Large intestine (tissue), 3 donors: ENCODE results near the gene C22orf15. TPM values are rescaled to one million over a fixed set of nuclear protein-coding genes. Genes with fewer than 3 reads are reported as not detected.
A peak's percentile ranks its signal among the peaks of the same experiment; 100 is the strongest.
"Not testable (repeated sequence)": the region's sequence is repeated elsewhere in the genome, so short reads cannot be mapped to it uniquely, and the experiment has no call there.

ENCODE experiments used
- DNase-seq, 2 donors: peaks; one replicate each; pipeline versions ENCODE4 v3.0.0 to v3.0.0-alpha.2; 2013
- H3K27ac ChIP-seq: one replicate; pipeline ENCODE4 v1.5.1; 2013; ENCODE audit warnings: low read length
- H3K27me3 ChIP-seq: 2 replicates; pipeline ENCODE4 v1.6.1; 2013; ENCODE audit warnings: low read length; ENCODE audit not compliant: control insufficient read depth, insufficient read depth
- H3K36me3 ChIP-seq: 2 replicates; pipeline ENCODE4 v1.6.1; 2013; ENCODE audit warnings: low read length; ENCODE audit not compliant: control insufficient read depth, insufficient read depth
- H3K4me1 ChIP-seq: one replicate; pipeline ENCODE4 v1.6.1; 2013; ENCODE audit warnings: low read length; ENCODE audit not compliant: control insufficient read depth, insufficient read depth
- H3K4me3 ChIP-seq: one replicate; pipeline ENCODE4 v1.5.1; 2013; ENCODE audit warnings: low read length
- H3K9me3 ChIP-seq: one replicate; pipeline ENCODE4 v1.6.1; 2013; ENCODE audit warnings: mild to moderate bottlenecking, low read depth, low read length, moderate library complexity; ENCODE audit not compliant: control insufficient read depth
- WGBS: methylation state at CpG from one replicate; pipeline ENCODE4 v1.1.5; 2013; ENCODE audit warnings: low lambda C conversion rate; ENCODE audit not compliant: insufficient coverage; 5-methylcytosine and 5-hydroxymethylcytosine counted together
- polyA plus RNA-seq: library from polyadenylated mRNA; unstranded; fragments of 120-200 nt; gene quantifications from one replicate; pipeline ENCODE4 v1.2.1, GENCODE V29; 2013

The C22orf15 gene
- polyA plus RNA-seq, 1 donor = 0.43 TPM

DNA sequence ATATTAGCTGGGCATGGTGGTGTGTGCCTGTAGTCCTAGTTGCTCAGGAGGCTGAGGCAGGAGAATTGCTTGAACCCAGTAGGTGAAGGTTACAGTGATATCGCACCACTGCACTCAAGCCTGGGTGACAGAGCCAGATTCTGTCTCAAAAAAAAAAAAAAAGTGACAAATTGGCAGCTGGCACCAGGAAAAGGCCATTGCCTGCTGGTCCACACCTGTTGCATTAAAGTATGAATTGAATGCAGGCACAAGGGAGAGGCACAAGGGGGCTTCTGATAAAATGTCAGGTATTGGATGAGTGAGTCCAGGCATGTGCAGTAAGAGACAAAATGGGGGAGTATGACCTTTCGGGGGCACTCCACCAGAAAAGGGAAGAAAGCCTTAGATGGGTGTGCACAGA, 40.1 kb upstream of the C22orf15 start:
- Histone ChIP-seq H3K4me3 (no peak overlapping the region), H3K36me3 (no peaks in the 10 kb centered on the region), H3K4me1 (no peaks in the 10 kb centered on the region), H3K27ac (no peak overlapping the region), H3K27me3 (no peaks in the 10 kb centered on the region), H3K9me3 (no peaks in the 10 kb centered on the region)
- DNase-seq = no peak
- no CpG with 5 or more reads among the region's 2 CpGs for WGBS

DNA sequence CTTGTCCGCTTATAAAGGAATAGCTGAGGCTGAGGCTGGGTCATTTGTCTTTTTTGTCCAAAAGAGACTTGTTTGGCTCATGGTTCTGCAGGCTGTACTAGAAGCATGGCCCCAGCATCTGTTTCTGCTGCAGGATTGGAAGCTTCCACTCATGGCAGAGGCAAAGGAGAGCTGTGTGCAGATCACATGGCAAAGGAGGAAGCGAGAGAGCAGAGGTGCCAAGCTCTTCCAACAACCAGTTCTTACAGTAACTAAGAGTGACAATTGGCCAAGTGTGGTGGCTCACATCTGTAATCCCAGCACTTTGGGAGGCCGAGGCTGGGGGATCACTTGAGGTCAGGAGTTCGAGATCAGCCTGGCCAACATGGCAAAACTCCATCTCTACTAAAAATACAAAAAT, 34.7 kb upstream of the C22orf15 start:
- H3K36me3 ChIP-seq, H3K4me1 ChIP-seq, H3K27me3 ChIP-seq, DNase-seq, H3K9me3 ChIP-seq, H3K27ac ChIP-seq, H3K4me3 ChIP-seq: not testable (repeated sequence)
- WGBS = no CpG with 5 or more reads among the region's 4 CpGs

DNA sequence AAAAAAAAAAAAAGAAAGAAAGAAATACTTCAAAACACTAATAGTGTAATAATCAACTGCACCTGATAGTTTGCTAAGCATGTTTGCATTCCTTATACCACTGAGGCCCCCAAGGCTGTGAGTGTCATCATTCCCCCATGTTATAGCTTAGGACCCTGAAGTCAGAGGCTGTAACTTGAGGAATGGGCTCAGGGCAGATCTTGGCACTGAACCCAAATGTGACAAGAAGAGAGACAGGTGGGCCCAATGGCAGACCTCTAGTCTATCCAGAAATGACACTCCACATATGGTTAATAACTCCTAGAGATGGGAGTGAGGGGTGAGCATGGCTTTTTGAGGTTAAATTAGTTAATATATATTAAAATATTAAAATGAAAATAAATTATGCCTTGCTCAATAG, 25.1 kb upstream of the C22orf15 start:
- H3K4me1 ChIP-seq = no peaks in the 10 kb centered on the region
- no peaks in the 10 kb centered on the region for H3K9me3 ChIP-seq
- H3K36me3 ChIP-seq = peaks cover 7% of the 10 kb centered on the region
- no peak for DNase-seq
- H3K27me3 ChIP-seq = no peaks in the 10 kb centered on the region
- no peak overlapping the region for H3K4me3 ChIP-seq
- H3K27ac ChIP-seq = no peak overlapping the region

DNA sequence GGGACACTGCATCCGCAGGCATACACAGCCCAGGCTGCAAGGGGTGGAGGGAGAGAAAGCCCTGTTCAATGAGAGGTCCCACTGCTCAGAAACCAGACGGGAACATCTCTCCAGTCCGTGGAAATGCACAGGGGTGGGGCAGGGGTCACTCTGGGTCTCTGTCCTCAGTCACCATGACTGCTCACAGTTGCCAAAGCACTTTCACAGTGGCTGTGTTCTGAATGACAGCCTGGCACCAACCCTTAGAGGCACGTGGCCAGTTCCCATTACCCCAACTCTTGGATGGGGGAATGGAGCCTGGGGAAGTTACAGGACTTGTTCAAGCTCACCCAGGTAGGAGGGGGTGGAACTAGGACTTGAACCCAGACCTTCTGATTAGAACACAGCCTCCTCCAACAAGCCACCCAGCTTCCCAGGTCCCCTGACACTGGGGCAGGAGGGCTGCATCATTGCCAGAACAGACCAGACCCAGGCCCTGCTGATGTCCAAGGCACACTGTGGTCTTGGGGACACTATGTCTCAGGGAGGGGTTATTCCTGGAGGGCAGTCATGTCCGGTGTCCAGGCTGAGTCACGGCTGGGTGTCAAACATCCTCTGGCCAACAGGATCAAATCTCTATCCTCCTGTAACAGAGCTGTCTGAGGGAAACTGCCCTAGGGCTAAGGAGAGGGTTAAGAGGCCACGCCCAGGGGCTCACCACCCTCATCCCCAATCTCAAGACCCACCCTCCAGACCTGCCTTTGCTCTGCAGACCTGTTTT, 20.1 kb upstream of the C22orf15 start:
- Histone ChIP-seq H3K4me1 (peaks cover 5% of the 10 kb centered on the region), H3K27me3 (no peaks in the 10 kb centered on the region), H3K9me3 (no peaks in the 10 kb centered on the region), H3K36me3 (peaks cover 31% of the 10 kb centered on the region), H3K4me3 (no peak overlapping the region), H3K27ac (no peak overlapping the region)
- no CpG with 5 or more reads among the region's 7 CpGs for WGBS
- no peak for DNase-seq

DNA sequence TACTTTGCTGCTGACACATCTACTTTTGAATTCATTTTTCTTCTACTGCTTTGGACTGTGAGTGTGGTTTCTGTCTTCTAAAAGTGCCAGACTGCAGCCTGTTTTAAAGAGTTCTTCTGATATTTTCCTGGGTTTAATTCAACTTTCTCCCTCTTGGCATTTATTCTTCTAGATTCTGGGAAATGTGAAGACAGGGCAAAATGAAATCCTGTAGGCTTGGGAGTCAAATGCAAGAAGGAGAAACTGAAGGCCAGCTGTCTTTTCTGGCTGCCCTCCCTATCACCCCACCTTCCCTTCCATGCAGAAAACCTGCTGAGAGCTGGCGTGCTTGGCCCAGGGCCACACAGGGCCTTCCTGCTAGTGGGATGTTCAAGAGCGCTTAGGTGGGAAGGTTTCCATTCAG, 19.5 kb upstream of the C22orf15 start:
- no CpG with 5 or more reads among the region's 2 CpGs for WGBS
- no peaks in the 10 kb centered on the region for H3K9me3 ChIP-seq
- no peaks in the 10 kb centered on the region for H3K27me3 ChIP-seq
- H3K36me3 ChIP-seq = peaks cover 31% of the 10 kb centered on the region
- H3K27ac ChIP-seq = no peak overlapping the region
- peaks cover 5% of the 10 kb centered on the region for H3K4me1 ChIP-seq
- no peak overlapping the region for H3K4me3 ChIP-seq
- no peak for DNase-seq

DNA sequence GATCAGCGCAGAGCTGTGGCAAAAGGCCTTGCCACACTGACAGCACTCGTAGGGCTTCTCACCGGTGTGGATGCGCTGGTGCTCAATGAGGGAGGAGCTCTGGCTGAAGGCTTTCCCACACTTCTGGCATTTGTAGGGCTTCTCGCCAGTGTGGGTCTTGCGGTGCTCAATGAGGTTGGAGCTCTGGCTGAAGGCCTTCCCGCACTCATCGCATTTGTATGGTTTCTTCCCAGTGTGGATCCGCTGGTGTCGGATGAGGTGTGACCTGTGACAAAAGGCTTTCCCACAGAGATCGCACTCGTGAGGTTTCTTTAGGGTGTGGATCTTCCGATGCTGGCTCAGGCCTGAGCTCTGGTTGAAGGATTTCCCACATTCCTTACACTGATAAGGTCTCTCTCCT, 18.8 kb upstream of the C22orf15 start:
- no peak for DNase-seq
- H3K27ac ChIP-seq = no peak overlapping the region
- H3K27me3 ChIP-seq = no peaks in the 10 kb centered on the region
- peaks cover 31% of the 10 kb centered on the region for H3K36me3 ChIP-seq
- no peaks in the 10 kb centered on the region for H3K9me3 ChIP-seq
- WGBS = no CpG with 5 or more reads among the region's 13 CpGs
- H3K4me1 ChIP-seq = peaks cover 5% of the 10 kb centered on the region
- no peak overlapping the region for H3K4me3 ChIP-seq

DNA sequence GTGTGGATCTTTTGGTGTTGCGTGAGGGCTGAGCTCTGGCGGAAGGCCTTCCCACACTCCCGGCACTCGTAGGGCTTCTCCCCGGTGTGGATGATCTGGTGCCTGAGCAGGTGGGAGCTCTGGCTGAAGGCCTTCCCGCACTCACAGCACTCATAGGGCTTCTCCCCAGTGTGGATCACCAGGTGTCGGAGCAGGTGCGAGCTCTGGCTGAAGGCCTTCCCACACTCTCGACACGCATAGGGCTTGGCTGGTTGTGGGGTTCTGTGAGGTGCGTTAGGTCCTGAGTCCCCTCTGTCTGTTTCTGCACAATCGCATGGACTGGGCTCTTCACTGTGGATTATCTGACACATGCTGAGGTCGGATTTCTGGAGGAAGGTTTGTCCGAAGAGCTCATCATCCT, 18.3 kb upstream of the C22orf15 start:
- Histone ChIP-seq H3K27ac (no peak overlapping the region), H3K4me1 (peaks cover 5% of the 10 kb centered on the region), H3K36me3 (peaks cover 31% of the 10 kb centered on the region), H3K4me3 (no peak overlapping the region), H3K27me3 (no peaks in the 10 kb centered on the region), H3K9me3 (no peaks in the 10 kb centered on the region)
- WGBS = no CpG with 5 or more reads among the region's 14 CpGs
- no peak for DNase-seq

DNA sequence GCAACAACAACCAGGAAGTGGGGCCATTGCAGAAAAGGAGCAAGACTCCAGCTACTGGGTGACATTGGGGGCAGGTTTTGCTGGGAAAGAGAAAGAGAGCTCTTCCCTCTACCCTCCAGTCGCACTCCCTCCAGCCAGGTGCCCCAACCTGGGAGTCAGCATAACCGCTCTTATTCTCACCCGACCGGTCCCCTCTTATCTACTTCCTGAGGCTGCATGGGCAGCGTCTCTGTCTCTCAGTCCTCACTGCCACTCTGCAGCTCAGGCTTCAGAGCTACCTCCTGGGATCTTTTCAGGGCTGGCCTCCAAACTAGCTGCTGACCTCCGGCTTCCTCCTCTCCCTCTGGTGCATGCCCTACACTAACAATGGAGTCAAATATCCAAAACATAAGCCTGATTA, 17.0 kb upstream of the C22orf15 start:
- Histone ChIP-seq H3K4me3 (no peak overlapping the region), H3K9me3 (no peaks in the 10 kb centered on the region), H3K4me1 (peaks cover 15% of the 10 kb centered on the region), H3K27me3 (no peaks in the 10 kb centered on the region), H3K36me3 (peaks cover 31% of the 10 kb centered on the region), H3K27ac (no peak overlapping the region)
- DNase-seq = peak; percentile 44 to 76
- no CpG with 5 or more reads among the region's 6 CpGs for WGBS

DNA sequence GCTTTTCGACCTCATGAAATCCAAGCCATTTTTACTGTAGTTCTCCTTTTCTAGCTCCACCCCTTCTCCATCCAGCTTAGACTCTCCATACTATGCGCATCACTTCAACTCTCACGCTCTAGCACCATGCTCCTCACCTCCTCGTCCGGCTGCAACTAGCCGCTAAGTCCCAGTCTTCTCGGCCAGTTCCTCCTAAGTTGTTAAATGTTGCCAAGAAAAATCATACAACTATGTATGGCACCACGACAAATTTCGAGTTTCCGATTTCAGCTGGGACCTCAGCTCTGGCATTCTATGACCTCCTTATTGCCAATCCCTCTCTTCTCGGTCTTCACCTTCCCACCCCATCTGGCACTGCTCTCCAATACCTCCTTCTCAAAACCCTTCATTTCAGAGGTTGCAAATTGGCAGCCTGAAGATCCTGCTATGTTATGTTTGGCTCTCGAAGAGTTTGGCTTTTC, 12.9 kb upstream of the C22orf15 start:
- 94% methylated on average over 2 of the region's 12 CpGs for WGBS

DNA sequence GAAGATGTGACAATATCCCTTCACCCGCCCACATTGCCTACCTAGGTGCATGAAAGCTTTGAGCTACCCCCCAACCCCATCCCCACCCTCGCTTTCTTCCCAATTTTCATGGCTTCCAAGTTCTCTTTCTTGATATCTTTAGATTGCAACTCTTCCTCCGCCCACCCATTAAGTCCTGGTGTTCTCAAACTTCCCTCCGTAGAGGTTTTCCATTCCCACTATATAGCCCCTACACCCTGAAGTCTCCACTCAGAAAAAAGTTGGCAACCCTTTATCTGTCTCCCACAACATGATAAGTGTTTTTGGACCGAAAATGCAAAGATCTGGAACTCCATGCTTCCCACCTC, 12.4 kb upstream of the C22orf15 start:
- no peaks in the 10 kb centered on the region for H3K36me3 ChIP-seq
- H3K27me3 ChIP-seq = no peaks in the 10 kb centered on the region
- WGBS = 60% methylated on average over 1 of the region's 5 CpGs
- no peaks in the 10 kb centered on the region for H3K9me3 ChIP-seq
- DNase-seq = no peak
- peak overlapping the region; percentile 71 for H3K27ac ChIP-seq
- peak overlapping the region; percentile 83 for H3K4me3 ChIP-seq
- peaks cover 25% of the 10 kb centered on the region for H3K4me1 ChIP-seq

More for the DNA sequence above, 12.9 kb upstream of the C22orf15 start:
- no peaks in the 10 kb centered on the region for H3K9me3 ChIP-seq
- no peak overlapping the region for H3K27ac ChIP-seq
- H3K27me3 ChIP-seq = no peaks in the 10 kb centered on the region
- peaks cover 25% of the 10 kb centered on the region for H3K4me1 ChIP-seq
- peaks cover 3% of the 10 kb centered on the region for H3K36me3 ChIP-seq
- H3K4me3 ChIP-seq = peak overlapping the region; percentile 83
- peak in 1 of 2 donors; percentile 18 for DNase-seq
